ENCODE data around the gene REXO1.
A peak's percentile ranks its signal among the peaks of the same experiment; 100 is the strongest.

The REXO1 gene

DNA sequence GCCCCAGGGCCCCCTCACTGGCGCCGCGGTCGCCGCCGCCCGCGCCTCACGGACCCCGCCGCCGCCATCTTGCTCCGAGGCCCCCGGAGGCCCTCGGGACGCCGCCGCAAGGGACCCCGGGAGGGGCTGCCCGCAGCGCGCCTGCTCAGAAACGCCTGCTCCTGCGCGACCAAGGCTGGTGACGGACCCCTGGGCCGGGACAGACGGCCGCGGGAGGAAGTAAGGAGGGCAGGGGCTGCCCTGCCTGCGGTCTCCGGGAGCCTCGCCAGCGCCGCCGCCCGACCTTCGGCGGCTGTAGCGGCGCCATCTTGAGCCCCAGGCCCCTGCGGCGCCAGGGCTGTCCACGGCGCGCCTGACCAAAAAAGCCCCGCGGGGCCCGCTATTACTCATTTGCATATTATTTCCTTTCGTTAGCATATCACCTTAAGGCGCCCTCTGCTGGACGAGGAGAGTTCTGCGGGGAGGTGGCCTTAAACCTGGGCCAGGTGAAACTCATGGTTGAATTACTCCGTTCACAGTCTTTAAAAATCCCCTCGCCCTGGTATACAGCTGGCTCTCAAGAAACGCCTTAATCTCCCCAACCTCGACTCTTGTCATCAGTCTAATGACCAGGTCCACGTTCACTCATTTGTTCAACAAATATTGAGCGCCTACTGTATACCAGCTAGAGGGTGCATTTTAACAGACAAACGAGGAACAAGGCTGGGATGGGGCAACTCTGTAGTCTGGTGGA, at the start of gene REXO1 (continued):
- no peak for TF ChIP-seq REPIN1 (tag by site-specific recombination; IDR thresholded peaks at IDR 0.05; ENCODE audit: low read depth)
- TF ChIP-seq INSM2 (tag by site-specific recombination; IDR thresholded peaks at IDR 0.05) = peak; percentile 65; the same call in 1 of the 2 replicates
- TF ChIP-seq KLF8 (tag by site-specific recombination; IDR thresholded peaks at IDR 0.05) = peak; percentile 57; the same call in 1 of the 2 replicates
- TF ChIP-seq, protein P1, sequence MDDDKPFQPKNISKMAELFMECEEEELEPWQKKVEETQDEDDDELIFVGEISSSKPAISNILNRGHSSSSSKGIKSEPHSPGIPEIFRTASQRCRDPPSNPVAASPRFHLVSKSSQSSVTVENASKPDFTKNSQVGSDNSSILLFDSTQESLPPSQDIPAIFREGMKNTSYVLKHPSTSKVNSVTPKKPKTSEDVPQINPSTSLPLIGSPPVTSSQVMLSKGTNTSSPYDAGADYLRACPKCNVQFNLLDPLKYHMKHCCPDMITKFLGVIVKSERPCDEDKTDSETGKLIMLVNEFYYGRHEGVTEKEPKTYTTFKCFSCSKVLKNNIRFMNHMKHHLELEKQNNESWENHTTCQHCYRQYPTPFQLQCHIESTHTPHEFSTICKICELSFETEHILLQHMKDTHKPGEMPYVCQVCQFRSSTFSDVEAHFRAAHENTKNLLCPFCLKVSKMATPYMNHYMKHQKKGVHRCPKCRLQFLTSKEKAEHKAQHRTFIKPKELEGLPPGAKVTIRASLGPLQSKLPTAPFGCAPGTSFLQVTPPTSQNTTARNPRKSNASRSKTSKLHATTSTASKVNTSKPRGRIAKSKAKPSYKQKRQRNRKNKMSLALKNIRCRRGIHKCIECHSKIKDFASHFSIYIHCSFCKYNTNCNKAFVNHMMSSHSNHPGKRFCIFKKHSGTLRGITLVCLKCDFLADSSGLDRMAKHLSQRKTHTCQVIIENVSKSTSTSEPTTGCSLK (tag by site-specific recombination; IDR thresholded peaks at IDR 0.05) = no peak
- TF ChIP-seq ZBTB48 (tag by site-specific recombination; IDR thresholded peaks at IDR 0.05) = peak; percentile 53; the same call in 1 of the 2 replicates
- TF ChIP-seq ZFP69B (tag by site-specific recombination; IDR thresholded peaks at IDR 0.05) = peak; percentile 91
- TF ChIP-seq RBAK (tag by site-specific recombination; IDR thresholded peaks at IDR 0.05) = no peak
- TF ChIP-seq ZNF221 (tag by site-specific recombination; IDR thresholded peaks at IDR 0.05; ENCODE audit: borderline replicate concordance) = no peak
- TF ChIP-seq ZNF639 (tag by site-specific recombination; IDR thresholded peaks at IDR 0.05) = no peak
- TF ChIP-seq ZNF112 (tag by site-specific recombination; IDR thresholded peaks at IDR 0.05) = no peak
- no peak for TF ChIP-seq ZNF16 (tag by site-specific recombination; IDR thresholded peaks at IDR 0.05; ENCODE audit: low read depth)
- no peak for TF ChIP-seq ZNF248 (tag by site-specific recombination; IDR thresholded peaks at IDR 0.05)
- no peak for TF ChIP-seq ZNF174 (tag by site-specific recombination; IDR thresholded peaks at IDR 0.05)
- TF ChIP-seq, protein P2, sequence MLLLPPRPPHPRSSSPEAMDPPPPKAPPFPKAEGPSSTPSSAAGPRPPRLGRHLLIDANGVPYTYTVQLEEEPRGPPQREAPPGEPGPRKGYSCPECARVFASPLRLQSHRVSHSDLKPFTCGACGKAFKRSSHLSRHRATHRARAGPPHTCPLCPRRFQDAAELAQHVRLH (tag by site-specific recombination; IDR thresholded peaks at IDR 0.05) = no peak
- peak; percentile 73 for TF ChIP-seq CTCF (tag by site-specific recombination; IDR thresholded peaks at IDR 0.05)
- no peak for TF ChIP-seq ZNF302 (tag by site-specific recombination; IDR thresholded peaks at IDR 0.05; ENCODE audit: low read depth)
- no peak for TF ChIP-seq KLF1 (tag by site-specific recombination; IDR thresholded peaks at IDR 0.05)
- TF ChIP-seq ZSCAN30 (tag by site-specific recombination; IDR thresholded peaks at IDR 0.05) = peak; percentile 66; the same call in 1 of the 2 replicates
- TF ChIP-seq ZNF76 (tag by site-specific recombination; IDR thresholded peaks at IDR 0.05; ENCODE audit: borderline replicate concordance, low read depth) = peak; percentile 97
- no peak for TF ChIP-seq ZNF791 (tag by site-specific recombination; IDR thresholded peaks at IDR 0.05)
- no peak for TF ChIP-seq ZNF747 (tag by site-specific recombination; IDR thresholded peaks at IDR 0.05)
- TF ChIP-seq ZNF501 (tag by site-specific recombination; IDR thresholded peaks at IDR 0.05) = no peak
- no peak for TF ChIP-seq ZNF600 (tag by site-specific recombination; IDR thresholded peaks at IDR 0.05)
- TF ChIP-seq ZNF792 (tag by site-specific recombination; IDR thresholded peaks at IDR 0.05) = peak; percentile 100
- TF ChIP-seq, protein P3, sequence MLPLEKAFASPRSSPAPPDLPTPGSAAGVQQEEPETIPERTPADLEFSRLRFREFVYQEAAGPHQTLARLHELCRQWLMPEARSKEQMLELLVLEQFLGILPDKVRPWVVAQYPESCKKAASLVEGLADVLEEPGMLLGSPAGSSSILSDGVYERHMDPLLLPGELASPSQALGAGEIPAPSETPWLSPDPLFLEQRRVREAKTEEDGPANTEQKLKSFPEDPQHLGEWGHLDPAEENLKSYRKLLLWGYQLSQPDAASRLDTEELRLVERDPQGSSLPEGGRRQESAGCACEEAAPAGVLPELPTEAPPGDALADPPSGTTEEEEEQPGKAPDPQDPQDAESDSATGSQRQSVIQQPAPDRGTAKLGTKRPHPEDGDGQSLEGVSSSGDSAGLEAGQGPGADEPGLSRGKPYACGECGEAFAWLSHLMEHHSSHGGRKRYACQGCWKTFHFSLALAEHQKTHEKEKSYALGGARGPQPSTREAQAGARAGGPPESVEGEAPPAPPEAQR (tag by site-specific recombination; IDR thresholded peaks at IDR 0.05) = peak; percentile 68; the same call in 1 of the 2 replicates
- peak; percentile 17; the same call in 1 of the 2 replicates for TF ChIP-seq ZFP37 (tag by site-specific recombination; IDR thresholded peaks at IDR 0.05)
- no peak for TF ChIP-seq ZNF707 (tag by site-specific recombination; IDR thresholded peaks at IDR 0.05)
- TF ChIP-seq, protein P4, sequence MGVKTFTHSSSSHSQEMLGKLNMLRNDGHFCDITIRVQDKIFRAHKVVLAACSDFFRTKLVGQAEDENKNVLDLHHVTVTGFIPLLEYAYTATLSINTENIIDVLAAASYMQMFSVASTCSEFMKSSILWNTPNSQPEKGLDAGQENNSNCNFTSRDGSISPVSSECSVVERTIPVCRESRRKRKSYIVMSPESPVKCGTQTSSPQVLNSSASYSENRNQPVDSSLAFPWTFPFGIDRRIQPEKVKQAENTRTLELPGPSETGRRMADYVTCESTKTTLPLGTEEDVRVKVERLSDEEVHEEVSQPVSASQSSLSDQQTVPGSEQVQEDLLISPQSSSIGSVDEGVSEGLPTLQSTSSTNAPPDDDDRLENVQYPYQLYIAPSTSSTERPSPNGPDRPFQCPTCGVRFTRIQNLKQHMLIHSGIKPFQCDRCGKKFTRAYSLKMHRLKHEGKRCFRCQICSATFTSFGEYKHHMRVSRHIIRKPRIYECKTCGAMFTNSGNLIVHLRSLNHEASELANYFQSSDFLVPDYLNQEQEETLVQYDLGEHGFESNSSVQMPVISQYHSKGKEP (tag by site-specific recombination; IDR thresholded peaks at IDR 0.05) = no peak
- no peak for TF ChIP-seq GLI2 (tag by site-specific recombination; IDR thresholded peaks at IDR 0.05; ENCODE audit: borderline replicate concordance, low read depth)
- TF ChIP-seq ZNF175 (tag by site-specific recombination; IDR thresholded peaks at IDR 0.05) = no peak

All from HEK293 (cell line).